Effector memory CD4-positive, alpha-beta T cell (primary cell): Measurements from ENCODE around the gene NAV3.

Source experiments
- DNase-seq, 3 donors: peaks; one replicate each; pipeline ENCODE4 v3.0.0-alpha.2; 2020
- H3K27ac ChIP-seq: 2 replicates; pipeline ENCODE4 v1.7.0; 2013; ENCODE audit warnings: mild to moderate bottlenecking, low read length, moderate library complexity; ENCODE audit not compliant: insufficient read depth, poor library complexity, severe bottlenecking
- H3K27me3 ChIP-seq: replicated peaks from 2 replicates; pipeline ENCODE4 v1.7.0; 2013; ENCODE audit warnings: mild to moderate bottlenecking, low read length; ENCODE audit not compliant: insufficient read depth, control insufficient read depth, poor library complexity, severe bottlenecking
- H3K36me3 ChIP-seq: 2 replicates; pipeline ENCODE4 v1.7.0; 2013; ENCODE audit warnings: mild to moderate bottlenecking, low read length, moderate library complexity; ENCODE audit not compliant: control insufficient read depth, insufficient read depth
- H3K4me1 ChIP-seq: 2 replicates; pipeline ENCODE4 v1.7.0; 2013; ENCODE audit warnings: low read length, mild to moderate bottlenecking; ENCODE audit not compliant: control insufficient read depth, insufficient read depth, poor library complexity, severe bottlenecking
- H3K4me3 ChIP-seq: 2 replicates; pipeline ENCODE4 v1.7.0; 2013; ENCODE audit warnings: low read length, low read depth, mild to moderate bottlenecking; ENCODE audit not compliant: insufficient read depth, poor library complexity, severe bottlenecking
- H3K9me3 ChIP-seq: 2 replicates; pipeline ENCODE4 v1.7.0; 2013; ENCODE audit warnings: mild to moderate bottlenecking, low read length, moderate library complexity; ENCODE audit not compliant: control insufficient read depth

The NAV3 gene

GRCh38 chr12:78119351-78119918, 288.7 kb downstream of the NAV3 start:
- Histone ChIP-seq H3K4me3 (no peak overlapping the region), H3K9me3 (no peaks in the 10 kb centered on the region), H3K4me1 (no peaks in the 10 kb centered on the region), H3K36me3 (no peaks in the 10 kb centered on the region), H3K27me3 (no peaks in the 10 kb centered on the region), H3K27ac (no peak overlapping the region)
- DNase-seq = no peak

DNA sequence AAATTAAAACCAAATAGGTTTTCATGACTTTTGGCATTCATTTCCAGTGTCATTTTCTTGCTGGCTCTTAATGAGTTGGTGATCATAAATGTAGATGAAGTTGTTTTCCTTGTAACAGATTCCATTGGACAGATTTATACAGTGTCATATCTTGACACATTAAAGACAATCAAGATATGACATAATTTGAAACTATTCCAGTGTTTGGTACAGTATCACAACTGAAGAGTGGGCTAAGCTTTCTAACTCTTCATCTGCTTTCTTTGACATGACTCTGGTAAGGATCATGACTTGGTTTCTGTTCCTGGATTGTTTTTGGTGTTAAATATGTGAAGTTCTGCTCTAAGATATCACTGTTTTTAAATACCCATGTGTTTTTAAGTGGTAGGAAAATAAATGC, 289.6 kb downstream of the NAV3 start:
- Histone ChIP-seq H3K4me1 (no peaks in the 10 kb centered on the region), H3K36me3 (no peaks in the 10 kb centered on the region), H3K4me3 (no peak overlapping the region), H3K27ac (no peak overlapping the region), H3K9me3 (no peaks in the 10 kb centered on the region), H3K27me3 (no peaks in the 10 kb centered on the region)
- no peak for DNase-seq

DNA sequence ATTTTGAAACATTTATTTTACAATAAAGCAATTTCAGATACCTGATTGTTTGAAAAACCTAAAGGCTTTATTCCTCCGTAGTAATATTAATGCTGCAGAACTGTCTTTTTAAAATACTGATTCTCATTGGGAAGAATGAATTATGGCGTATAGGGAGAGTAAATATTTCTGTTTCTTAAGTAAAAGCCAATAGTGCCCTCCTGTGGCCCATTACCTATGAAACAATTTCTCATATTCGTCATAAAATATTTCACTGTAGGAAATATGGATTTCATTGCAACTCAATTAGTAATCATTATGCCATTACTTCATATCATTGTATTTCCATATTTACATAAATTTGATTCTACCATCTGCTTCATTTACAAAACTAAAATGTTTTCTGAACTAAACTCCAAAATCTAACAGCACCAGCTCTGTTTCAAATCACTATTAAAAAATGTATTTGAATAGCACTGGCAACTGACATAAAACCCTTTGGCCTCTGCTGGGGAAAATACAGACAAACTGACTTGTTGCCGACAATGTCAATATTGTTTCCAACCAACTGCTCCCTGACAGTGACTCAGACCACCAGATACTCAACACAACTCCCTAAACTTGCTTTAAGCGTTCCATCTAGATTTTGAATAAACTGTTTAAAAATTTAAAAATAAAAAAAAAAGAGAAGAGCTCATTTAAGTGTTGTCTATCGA, 290.3 kb downstream of the NAV3 start:
- Histone ChIP-seq H3K36me3 (no peaks in the 10 kb centered on the region), H3K27ac (no peak overlapping the region), H3K4me1 (no peaks in the 10 kb centered on the region), H3K9me3 (no peaks in the 10 kb centered on the region), H3K27me3 (no peaks in the 10 kb centered on the region), H3K4me3 (no peak overlapping the region)
- DNase-seq = no peak

GRCh38 chr12:78121969-78122610, 291.4 kb downstream of the NAV3 start:
- Histone ChIP-seq H3K9me3 (no peaks in the 10 kb centered on the region), H3K27ac (no peak overlapping the region), H3K27me3 (no peaks in the 10 kb centered on the region), H3K4me3 (no peak overlapping the region), H3K36me3 (no peaks in the 10 kb centered on the region), H3K4me1 (no peaks in the 10 kb centered on the region)
- DNase-seq = no peak

- Histone ChIP-seq H3K27me3 (no peaks in the 10 kb centered on the region), H3K4me3 (no peak overlapping the region), H3K27ac (no peak overlapping the region), H3K9me3 (no peaks in the 10 kb centered on the region), H3K4me1 (no peaks in the 10 kb centered on the region), H3K36me3 (no peaks in the 10 kb centered on the region)
- DNase-seq = no peak
Observed at GRCh38 chr12:78128211-78128610, 297.5 kb downstream of the NAV3 start.

DNA sequence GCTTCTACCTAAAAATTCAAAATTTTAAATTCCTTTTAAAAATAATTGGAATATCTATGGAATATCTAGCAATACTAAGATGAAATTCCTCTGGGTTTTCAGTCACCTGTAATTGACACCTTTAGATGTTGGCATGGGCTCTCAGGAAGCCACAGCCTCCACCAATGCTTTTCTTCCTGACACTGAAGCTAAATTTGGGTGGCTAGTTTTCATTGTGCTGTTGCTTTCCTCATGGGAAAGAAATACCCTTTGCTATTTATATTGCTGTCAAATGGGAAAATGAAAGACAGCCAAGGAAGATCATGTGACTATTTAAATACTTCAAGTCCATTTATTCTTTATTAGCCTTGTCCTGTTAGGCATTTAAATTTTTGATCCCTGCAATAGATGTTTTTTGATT, 313.0 kb downstream of the NAV3 start:
- Histone ChIP-seq H3K9me3 (no peaks in the 10 kb centered on the region), H3K27me3 (no peaks in the 10 kb centered on the region), H3K4me3 (no peak overlapping the region), H3K4me1 (no peaks in the 10 kb centered on the region), H3K27ac (no peak overlapping the region), H3K36me3 (no peaks in the 10 kb centered on the region)
- no peak for DNase-seq

DNA sequence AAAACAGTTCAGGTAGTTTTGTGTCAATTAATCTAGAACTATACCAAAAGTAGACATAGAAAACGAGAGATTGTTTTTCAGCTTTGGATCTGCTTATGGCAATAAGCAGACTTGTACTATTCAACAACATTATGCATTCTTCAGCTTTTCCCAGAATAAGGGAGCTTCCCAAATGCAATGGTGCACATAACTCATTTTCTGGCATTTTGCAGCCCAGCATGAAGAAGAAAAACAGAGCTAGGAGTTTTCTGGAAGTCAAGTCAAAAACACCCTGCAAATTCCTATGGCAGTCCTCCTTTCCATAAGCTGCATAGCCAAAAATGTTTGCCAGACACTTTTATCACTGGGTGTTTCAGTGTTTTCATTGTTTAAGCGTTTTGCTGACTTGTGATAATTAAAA, 314.7 kb downstream of the NAV3 start:
- DNase-seq = no peak

DNA sequence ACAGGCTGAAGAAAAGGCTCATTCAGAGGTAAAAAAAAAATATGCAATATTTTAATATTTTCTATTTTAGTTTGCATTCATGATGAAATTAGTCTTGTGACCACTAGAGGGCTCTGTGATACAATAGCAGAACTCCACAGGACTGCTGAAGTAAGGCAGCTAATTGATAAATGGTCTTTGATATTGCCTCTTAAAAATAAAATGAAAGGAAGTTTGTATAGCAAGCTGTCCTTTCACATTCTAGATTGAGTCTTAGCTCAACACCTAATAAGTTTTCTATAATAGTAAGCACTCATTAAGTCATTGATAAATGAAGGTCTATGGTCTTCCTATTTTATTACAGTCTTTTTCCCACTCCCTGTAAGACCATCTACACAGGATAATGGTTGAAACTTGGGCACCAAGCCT, 315.7 kb downstream of the NAV3 start:
- no peaks in the 10 kb centered on the region for H3K36me3 ChIP-seq
- no peaks in the 10 kb centered on the region for H3K27me3 ChIP-seq
- no peak overlapping the region for H3K4me3 ChIP-seq
- no peak overlapping the region for H3K27ac ChIP-seq
- no peaks in the 10 kb centered on the region for H3K4me1 ChIP-seq
- no peak for DNase-seq
- H3K9me3 ChIP-seq = no peaks in the 10 kb centered on the region

More for the DNA sequence above, 314.7 kb downstream of the NAV3 start:
- H3K4me1 ChIP-seq = no peaks in the 10 kb centered on the region
- H3K9me3 ChIP-seq = no peaks in the 10 kb centered on the region
- no peak overlapping the region for H3K27ac ChIP-seq
- H3K36me3 ChIP-seq = no peaks in the 10 kb centered on the region
- H3K4me3 ChIP-seq = no peak overlapping the region
- no peaks in the 10 kb centered on the region for H3K27me3 ChIP-seq

DNA sequence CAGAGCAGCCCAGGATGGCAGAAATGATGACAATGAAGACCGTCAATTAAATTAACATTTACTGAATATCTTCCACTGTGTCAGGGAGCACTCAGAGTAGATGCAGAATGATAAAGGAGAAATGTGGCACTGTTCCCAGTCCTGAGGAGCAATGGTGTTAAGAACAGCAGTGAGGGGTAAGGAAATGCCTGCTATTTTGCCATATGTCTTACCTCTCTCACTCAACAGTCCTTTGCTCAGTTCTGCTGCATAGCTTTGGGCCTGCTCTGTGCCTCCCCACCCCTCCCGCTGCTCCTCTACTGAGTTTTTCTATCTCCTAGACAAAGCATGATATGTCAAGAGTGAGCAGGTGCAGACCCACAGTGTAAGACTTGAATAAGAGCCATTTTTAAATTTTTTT, 318.8 kb downstream of the NAV3 start:
- no peak overlapping the region for H3K27ac ChIP-seq
- no peaks in the 10 kb centered on the region for H3K27me3 ChIP-seq
- H3K4me3 ChIP-seq = no peak overlapping the region
- no peak for DNase-seq
- no peaks in the 10 kb centered on the region for H3K36me3 ChIP-seq
- H3K4me1 ChIP-seq = no peaks in the 10 kb centered on the region
- H3K9me3 ChIP-seq = no peaks in the 10 kb centered on the region

- Histone ChIP-seq H3K27ac (no peak overlapping the region), H3K4me1 (no peaks in the 10 kb centered on the region), H3K36me3 (no peaks in the 10 kb centered on the region), H3K4me3 (no peak overlapping the region), H3K27me3 (no peaks in the 10 kb centered on the region), H3K9me3 (no peaks in the 10 kb centered on the region)
- no peak for DNase-seq
Observed at GRCh38 chr12:78155546-78155945, 324.9 kb downstream of the NAV3 start.
